ENCODE data around the gene MYO19.
A peak's percentile ranks its signal among the peaks of the same experiment; 100 is the strongest.

The MYO19 gene, protein sequence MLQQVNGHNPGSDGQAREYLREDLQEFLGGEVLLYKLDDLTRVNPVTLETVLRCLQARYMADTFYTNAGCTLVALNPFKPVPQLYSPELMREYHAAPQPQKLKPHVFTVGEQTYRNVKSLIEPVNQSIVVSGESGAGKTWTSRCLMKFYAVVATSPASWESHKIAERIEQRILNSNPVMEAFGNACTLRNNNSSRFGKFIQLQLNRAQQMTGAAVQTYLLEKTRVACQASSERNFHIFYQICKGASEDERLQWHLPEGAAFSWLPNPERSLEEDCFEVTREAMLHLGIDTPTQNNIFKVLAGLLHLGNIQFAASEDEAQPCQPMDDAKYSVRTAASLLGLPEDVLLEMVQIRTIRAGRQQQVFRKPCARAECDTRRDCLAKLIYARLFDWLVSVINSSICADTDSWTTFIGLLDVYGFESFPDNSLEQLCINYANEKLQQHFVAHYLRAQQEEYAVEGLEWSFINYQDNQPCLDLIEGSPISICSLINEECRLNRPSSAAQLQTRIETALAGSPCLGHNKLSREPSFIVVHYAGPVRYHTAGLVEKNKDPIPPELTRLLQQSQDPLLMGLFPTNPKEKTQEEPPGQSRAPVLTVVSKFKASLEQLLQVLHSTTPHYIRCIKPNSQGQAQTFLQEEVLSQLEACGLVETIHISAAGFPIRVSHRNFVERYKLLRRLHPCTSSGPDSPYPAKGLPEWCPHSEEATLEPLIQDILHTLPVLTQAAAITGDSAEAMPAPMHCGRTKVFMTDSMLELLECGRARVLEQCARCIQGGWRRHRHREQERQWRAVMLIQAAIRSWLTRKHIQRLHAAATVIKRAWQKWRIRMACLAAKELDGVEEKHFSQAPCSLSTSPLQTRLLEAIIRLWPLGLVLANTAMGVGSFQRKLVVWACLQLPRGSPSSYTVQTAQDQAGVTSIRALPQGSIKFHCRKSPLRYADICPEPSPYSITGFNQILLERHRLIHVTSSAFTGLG

DNA sequence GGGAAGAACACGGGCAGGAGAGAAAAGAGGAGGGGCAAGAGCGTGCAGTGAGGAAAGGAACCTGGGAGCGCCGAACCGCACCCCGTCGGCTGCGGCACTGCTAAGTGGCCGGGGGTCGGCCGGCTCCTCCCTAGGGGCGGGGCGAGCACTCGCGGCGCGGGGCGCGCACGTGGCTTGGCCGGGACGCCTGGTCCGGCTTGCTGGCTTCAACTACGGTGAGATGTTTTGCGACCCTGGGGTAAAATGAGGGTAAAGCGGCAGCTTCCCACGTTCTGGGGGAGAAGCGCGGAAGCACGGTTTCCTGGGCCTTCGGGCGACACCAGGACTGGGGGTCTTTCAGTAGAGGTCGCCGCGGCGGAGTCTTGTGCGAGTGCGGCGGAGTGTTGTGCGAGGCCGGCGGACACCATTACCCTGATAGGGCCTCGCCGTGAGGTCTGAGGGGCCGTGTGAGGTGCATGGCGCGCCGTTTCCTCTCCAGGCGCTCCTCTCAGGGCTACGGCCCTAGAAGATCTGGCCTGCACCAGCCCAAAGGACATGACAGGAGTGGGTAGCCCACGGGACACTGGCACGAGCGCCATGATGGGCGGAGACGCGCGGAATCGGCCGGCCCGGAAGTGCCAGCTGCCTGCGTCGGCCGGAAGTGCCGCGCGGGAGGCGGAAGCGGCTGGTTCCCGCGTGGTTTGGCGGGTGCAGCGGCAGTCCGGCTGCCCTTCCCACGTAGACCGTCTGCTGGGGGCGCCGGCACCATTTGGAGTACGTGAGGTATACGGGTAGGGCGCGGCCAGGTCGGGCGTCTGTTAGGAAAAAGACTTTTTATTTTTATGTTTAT is at the start of gene MYO19, which contains the start of gene PIGW:
TSS of gene MYO19 (minus strand) at position 29 of the 829 bp plus-strand sequence. CDS start 2,330 bp downstream, outside the sequence.
TSS of gene PIGW (plus strand) at position 148 of the 829 bp plus-strand sequence. CDS start 2,115 bp downstream, outside the sequence.
- peak; percentile 55 to 72 for DNase-seq (ENCODE audit: low read depth in 2 of 2)

DNA sequence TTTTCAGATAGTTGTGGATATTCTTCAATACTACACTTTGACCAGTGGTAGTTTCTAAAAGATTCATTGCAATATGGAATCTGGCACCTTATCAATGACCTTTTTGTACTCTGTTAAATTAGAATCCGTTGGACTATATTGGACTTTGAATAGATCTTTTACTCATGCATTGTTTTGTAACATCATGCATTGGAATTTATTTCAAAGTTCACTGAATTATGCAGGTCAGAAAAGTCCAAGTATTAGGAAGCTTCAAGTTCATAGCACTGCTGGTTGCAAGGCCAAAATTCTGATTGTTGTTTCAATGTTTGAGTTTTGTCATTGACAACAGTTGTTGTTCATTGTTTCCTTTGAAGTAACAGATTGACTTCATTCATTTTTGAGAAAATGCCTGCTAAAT is 49.1 kb upstream of the MYO19 start:
- DNase-seq (ENCODE audit: low read depth in 2 of 2) = no peak

DNA sequence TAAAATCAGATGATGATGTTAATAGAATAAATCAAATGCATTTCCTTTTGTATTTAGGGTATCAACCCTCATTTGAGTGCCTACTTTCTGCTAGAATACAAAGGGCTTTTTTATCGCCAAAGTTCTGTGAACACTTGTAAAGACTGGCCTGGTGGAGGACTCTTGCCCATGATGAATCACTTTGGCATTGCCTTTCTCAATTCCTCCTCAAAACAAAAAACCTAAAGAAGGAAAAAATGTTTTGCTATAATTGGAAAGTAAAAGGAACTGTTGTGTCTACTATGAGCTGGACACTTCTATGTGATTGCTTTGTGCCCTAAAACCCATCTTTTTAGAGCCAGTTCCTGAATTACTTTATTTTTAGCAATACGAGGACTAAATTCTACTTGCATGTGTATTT is 44.0 kb upstream of the MYO19 start:
- DNase-seq (ENCODE audit: low read depth in 2 of 2) = no peak

DNA sequence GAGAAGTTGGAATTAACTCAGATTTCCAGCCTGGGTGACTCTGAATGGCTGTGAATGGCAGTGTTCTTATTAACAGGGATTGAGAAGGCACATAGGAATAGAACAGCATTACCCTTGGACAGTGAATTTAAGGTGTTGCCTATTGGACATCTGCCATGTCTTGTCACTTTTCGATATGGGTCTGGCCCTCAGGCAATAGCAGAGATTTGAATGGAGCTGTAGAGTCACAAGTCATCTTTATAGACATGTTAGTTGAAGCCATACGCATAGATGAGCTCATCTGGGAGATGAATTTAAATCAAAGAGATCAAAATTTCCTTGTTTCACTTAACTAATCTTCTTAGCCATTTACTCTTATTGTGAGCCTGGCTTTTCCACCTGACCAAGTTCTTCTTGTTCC is 42.1 kb upstream of the MYO19 start:
- no peak for DNase-seq (ENCODE audit: low read depth in 2 of 2)

DNA sequence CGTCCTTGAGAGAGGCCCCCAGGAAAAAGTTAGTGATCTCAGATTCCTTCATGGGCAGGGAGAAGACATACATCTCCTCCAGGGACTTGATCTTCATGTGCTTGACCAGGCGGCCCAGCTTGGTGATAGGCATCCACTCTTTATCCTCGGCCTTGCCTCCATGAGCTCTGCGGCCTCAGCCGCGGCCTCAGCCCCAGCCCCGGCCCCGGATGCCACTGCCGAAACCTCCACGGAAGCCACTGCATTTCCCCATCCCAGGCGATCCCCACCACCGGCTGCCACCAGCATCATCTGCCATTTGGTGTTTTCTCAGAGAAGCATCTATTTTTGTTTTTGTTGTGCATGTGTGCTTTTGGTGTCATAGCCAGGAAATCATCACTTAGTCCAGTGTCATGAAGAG is 40.4 kb upstream of the MYO19 start:
- no peak for DNase-seq (ENCODE audit: low read depth in 2 of 2)

DNA sequence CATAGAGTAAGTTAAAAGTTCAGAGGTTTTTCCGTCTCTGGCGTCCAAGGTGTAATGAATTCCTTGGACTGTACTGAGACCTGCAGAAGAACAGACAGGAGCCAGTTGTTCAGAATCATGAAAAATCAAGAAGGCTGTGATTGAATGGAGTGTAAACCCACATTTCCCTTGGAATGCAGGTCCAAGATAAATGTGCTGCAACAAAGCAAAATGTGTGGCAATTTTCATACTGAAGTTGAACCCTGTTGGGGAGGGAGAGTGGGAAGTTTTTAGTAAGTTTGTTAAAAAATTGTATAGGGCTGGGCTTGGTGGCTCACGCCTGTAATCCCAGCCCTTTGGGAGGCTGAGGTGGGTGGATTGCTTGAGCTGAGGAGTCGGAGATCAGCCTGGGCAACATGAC is 31.4 kb upstream of the MYO19 start:
- DNase-seq (ENCODE audit: low read depth in 2 of 2) = no peak

DNA sequence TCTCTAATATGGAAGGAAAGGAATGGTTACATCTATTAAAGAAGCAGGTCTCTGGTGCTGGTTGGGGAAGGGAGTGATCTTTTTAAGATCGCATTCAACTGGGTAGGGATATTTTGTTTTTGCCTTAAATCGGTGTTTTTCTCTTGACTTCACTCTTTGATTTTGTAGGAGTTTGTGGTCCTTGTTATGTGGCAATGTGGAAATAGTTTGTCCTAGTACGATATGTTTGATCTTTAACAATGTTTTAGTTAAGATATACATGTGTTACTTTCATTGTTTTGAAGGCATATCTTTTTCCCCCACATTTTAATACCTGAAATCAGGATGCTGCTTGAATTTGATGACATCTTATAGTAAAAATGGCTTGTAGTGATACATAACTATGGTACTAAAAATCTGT is 18.8 kb upstream of the MYO19 start:
- DNase-seq (ENCODE audit: low read depth in 2 of 2) = no peak

DNA sequence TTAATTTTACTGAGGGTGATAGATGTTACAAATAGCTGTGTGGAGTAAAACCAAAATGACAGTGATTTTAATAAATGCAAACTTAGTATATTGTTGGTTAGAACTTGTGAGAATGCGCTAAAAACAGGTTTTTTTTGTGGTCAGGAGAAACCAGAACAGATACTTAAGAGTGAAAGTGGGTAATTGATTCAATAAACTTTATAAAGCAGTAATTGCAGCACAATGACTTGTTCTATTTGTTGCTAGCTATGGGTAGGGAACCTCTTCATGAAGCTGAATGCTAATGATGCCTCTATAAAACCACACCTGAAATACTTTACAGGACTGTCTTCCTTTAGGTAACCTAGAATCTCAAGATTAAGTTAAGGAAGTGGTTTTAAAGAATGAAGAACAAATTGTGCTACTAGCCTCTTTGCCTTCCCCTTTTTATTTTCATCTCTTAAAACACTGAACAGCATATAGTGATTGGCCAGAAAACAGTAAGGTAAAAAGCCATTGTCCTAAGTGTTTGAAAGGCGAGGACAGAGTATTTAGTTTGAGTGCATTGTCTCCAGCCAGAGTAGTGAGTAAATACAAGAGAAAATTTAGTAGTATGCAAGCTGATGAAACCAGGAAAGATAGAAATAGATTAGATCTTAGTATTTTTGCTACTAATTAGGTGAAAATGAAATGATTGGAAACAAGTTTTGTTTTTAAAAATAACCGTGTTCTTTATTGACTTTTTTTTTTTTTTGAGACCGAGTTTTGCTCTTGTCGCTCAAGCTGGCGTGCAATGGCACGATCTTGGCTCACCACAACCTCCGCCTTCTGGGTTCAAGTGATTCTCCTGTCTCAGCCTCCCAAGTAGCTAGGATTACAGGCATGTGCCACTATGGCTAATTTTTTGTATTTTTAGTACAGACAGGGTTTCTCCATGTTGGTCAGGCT is 16.1 kb upstream of the MYO19 start:
- DNase-seq (ENCODE audit: low read depth in 2 of 2) = no peak

DNA sequence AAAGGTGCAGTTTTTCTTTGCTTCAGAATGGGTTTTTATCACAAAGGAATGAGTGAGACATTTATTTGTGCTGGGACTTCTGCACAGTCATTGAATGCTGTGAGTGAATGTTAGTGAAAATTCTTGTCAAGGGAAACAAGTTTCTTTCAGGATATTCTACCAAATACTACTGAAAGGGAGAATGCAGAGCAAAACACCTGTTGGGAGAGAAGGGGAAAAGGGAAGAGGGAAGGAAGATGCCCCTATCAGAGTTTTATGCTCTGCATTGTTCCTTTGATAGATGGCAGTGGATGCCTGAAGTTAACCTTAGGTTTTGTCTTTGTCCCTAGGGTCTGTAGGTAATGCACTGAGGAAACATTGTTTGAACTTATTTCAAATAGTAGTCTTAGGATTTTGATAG is 13.1 kb upstream of the MYO19 start:
- no peak for DNase-seq (ENCODE audit: low read depth in 2 of 2)

DNA sequence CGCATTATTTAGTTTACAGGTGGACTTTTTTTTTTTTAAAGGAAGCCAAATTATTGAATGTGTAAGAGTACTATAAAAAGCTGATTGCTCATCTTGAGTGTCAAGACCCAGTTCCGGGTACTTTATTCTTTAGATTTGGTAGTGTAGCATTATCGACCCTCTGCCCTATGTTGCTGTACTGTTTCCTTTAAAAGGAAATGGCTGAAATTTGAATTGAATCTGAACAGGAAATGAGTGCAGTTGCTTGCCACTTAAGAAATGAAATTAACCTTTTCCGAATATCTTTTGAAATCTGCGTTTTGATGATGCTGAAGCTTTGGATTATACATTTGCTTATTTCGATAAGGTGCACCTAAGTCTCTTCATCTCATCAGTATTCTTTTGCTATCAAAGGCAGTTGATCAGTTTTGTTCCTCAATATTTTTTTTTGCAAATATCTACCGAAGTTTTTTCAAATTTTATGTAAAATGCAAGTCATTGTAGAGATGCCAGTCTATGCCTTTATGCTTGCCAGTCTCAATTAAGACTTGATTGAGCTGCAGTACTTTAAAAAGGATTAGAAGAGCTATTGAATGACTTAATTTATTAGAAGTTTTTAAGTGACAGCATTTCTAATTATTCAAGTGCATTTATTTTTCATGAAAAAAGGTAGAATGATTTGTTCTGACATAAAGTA is 11.9 kb upstream of the MYO19 start:
- no peak for DNase-seq (ENCODE audit: low read depth in 2 of 2)

DNA sequence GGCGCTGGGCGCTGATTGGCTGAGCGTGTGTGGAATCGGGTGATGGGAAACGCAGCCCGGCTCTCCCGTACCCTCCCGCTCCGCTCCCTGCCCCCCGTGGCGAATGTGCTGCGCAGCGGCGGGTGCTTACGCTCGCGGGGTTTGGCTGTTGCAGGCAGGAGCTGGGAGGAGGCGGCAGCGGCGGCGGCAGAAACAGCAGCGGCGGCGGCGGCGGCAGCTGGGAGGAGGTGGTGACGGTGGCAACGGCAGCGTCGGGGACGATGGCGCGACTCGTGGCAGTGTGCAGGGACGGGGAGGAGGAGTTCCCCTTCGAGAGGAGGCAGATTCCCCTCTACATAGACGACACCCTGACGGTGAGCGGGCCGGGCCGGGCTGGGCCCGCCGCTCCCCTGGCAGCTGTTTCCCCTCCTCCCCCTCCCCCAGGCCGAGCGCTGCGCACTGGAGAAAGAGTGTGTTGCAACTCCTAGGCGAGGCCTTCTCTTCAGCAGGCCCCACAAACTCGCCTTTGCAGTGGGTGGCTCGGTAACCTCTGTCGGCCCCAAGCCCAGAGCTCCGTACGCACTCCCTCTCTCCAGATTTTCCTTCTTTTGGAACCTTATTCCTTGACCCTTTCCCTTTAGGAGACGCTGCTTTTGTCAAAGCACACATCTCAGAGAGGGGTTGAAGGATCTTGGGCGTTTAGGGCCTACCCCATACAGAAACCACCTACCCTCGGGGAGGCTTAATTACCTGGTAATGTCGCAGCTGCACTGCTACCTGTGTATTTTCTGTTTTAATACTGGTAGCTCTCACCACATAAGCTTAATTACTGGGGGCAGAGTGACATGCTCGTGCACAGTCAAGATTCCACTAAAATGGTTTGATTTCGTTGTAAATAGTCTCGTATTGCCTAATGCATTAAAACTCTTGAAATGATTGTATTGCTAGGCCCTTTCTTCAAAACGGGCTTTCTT is 11.1 kb upstream of the MYO19 start:
- peak; percentile 88 to 94 for DNase-seq (ENCODE audit: low read depth in 2 of 2)

DNA sequence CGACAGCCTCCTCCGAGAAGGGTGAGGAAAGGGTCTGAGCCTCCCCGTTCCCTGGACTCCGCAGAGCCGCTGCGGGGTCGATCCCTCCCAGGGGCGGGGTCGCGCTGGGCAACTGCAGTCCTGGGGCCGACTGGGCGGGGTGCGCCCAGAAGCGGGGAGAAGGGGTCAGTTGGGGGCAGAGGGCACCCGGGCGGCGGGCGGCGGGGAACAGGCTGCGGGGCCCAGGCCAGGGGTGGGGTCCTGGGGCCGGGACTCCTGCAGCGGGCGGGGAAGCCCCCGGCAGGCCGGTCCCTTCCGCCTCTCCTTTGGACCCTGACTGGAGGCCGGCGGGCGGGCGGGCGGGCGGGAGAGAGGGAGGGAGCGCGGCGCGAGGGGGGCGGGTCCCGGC is 10.4 kb upstream of the MYO19 start:
- DNase-seq (ENCODE audit: low read depth in 2 of 2) = no peak

DNA sequence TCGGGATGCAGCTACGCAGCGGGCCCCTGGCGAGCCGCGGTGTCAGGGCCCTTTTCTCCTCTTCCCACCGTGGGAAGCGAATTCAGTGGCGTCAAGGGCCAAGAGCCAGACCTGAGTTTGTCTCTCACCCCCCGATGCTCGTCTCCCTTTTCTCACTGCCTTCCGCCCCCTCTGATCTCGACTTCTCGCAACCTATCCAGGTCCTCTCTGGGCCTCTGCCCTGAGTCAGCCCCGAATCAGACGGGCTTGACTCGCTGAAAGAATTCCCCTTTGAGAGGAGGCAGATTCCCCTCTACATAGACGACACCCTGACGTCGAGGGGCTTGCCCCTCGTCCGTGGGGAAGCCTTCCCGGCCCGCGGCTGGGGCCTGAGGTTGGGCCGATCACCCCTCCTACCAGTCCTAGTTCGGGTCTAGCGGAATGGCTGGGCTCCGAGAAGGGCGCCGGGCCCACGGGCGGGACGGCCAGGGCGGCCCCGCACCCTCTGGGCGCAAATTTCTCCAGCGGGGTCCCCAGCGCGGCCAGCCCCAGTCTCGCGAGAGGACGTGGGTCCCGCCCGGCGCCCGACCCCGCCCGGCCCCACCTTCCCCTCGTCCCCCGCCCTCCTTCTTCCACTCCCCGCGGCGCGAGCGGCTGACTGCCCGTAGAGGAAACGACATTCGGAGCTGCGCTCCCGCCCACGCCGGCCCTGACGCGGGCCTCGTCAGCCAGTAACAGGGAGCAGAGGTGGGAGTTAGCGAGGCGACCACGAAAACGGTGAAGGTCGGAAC is 9.8 kb upstream of the MYO19 start, which contains the start of gene GGNBP2:
TSS of gene GGNBP2 (plus strand) at position 613 of the 770 bp plus-strand sequence. CDS start 806 bp downstream, outside the sequence.
- peak; percentile 78 to 87 for DNase-seq (ENCODE audit: low read depth in 2 of 2)

DNA sequence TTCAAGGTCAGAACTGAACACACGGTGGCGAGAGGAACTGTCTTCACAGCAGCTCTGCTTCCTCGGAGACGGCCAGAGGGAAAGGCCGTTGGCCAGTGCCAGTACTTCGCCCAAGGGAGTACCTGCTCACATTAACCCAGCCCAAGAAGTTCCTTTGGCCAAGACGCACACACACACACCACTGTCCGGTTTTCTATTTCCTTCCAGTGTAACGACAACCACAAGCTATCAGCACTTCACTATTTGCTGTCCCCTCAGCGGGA is 9.3 kb upstream of the MYO19 start:
- DNase-seq (ENCODE audit: low read depth in 2 of 2) = no peak

DNA sequence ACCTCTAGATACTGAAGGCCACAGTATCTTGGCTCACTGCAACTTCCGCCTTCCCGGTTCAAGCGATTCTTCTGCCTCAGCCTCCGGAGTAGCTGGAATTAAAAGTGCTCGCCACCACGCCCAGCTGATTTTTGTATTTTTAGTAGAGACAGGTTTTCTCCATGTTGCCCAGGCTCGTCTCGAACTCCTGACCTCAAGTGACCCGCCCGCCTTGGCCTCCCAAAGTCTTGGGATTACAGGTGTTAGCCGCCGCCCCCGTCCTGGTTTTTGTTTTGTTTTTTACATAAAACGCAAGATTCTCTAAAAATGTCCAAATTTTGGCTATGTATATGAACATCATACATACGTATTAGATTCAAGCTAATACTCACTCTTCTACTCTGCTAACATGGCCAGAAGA is 8.1 kb upstream of the MYO19 start:
- no peak for DNase-seq (ENCODE audit: low read depth in 2 of 2)

DNA sequence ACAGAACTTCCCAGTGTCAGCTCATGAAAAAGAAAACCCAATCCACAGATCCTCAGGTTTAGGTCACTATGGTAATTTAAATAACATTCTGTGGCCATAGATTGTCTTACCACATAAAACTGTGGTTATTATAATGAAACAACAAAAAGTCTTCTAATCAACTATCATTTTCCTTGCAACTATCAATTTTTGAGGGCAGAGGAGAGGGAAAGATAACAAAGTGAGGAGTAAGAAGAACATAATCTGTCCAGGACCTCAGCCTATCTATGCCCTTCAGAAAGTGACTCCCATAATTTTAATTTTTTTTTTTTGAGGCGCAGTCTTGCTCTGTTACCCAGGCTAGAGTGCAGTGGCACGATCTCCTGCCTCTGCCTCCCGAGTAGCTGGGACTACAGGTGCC is 6.0 kb upstream of the MYO19 start:
- no peak for DNase-seq (ENCODE audit: low read depth in 2 of 2)

DNA sequence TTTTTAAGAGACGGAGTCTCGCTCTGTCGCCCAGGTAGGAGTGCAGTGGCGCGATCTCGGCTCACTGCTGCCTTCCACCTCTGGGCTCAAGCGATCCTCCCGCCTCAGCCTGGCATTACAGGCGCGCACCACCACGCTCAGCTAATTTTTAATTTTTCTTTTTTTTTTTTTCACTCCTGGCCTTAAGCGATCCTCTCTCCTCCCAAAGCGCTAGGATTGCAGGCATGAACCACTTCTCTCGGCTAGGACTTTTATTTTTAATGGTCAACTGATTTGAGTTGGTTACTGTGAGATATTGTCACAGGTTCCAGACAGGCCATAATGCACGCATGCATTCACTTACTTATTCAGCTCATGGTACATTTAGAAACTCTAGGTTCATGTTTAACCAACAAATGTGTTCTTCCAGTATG is 1.0 kb upstream of the MYO19 start:
- DNase-seq (ENCODE audit: low read depth in 2 of 2) = no peak
